Stimulated activated CD8-positive, alpha-beta memory T cell treated with anti-CD3 and anti-CD28 coated beads, Interleukin-7, amount 100 ng/mL, for 4 hours (primary cell): ENCODE data around the gene IQCM.

Experiments used
- DNase-seq, 2 donors: peaks; one replicate each; pipeline ENCODE4 v3.0.0-alpha.2; 2020; ENCODE audit warnings: low read depth in 2 of 2

Gene IQCM

GRCh38 chr4:149815743-149816142 lies at the start of gene IQCM:
Gene IQCM, minus strand, starts transcription at chr4:149815843. Its CDS starts 73,152 bp downstream, at chr4:149742691.
- no peak for DNase-seq

GRCh38 chr4:149857446-149857845 lies 41.8 kb upstream of the IQCM start:
- DNase-seq = no peak

GRCh38 chr4:149845743-149846142 lies 30.1 kb upstream of the IQCM start:
- DNase-seq = no peak

GRCh38 chr4:149841686-149842085 lies 26.0 kb upstream of the IQCM start:
- DNase-seq = no peak

GRCh38 chr4:149838036-149838435 lies 22.4 kb upstream of the IQCM start:
- DNase-seq = no peak

GRCh38 chr4:149836546-149836945 lies 20.9 kb upstream of the IQCM start:
- no peak for DNase-seq

GRCh38 chr4:149835280-149835679 lies 19.6 kb upstream of the IQCM start:
- DNase-seq = no peak

GRCh38 chr4:149831656-149832208 lies 16.1 kb upstream of the IQCM start:
- DNase-seq = no peak

- no peak for DNase-seq
Observed at GRCh38 chr4:149830823-149831222, 15.2 kb upstream of the IQCM start.

- DNase-seq = no peak
Observed at GRCh38 chr4:149825336-149825735, 9.7 kb upstream of the IQCM start.

- DNase-seq = no peak
Observed at GRCh38 chr4:149823769-149824221, 8.2 kb upstream of the IQCM start.

GRCh38 chr4:149801416-149801815 lies 14.2 kb downstream of the IQCM start:
- DNase-seq = no peak

- no peak for DNase-seq
Observed at GRCh38 chr4:149799546-149799945, 16.1 kb downstream of the IQCM start.

- DNase-seq = no peak
Observed at GRCh38 chr4:149796381-149796780, 19.3 kb downstream of the IQCM start.

GRCh38 chr4:149795256-149795655 lies 20.4 kb downstream of the IQCM start:
- no peak for DNase-seq

- DNase-seq = no peak
Observed at GRCh38 chr4:149794352-149794751, 21.3 kb downstream of the IQCM start.

GRCh38 chr4:149793459-149793858 lies 22.2 kb downstream of the IQCM start:
- DNase-seq = no peak

GRCh38 chr4:149791851-149792250 lies 23.8 kb downstream of the IQCM start:
- no peak for DNase-seq

- DNase-seq = no peak
Observed at GRCh38 chr4:149790172-149790907, 25.3 kb downstream of the IQCM start.

GRCh38 chr4:149788300-149788699 lies 27.3 kb downstream of the IQCM start:
- DNase-seq = no peak

GRCh38 chr4:149785696-149786431 lies 29.8 kb downstream of the IQCM start:
- no peak for DNase-seq

GRCh38 chr4:149784018-149784417 lies 31.6 kb downstream of the IQCM start:
- no peak for DNase-seq

GRCh38 chr4:149781150-149781549 lies 34.5 kb downstream of the IQCM start:
- no peak for DNase-seq
